Measurements from ENCODE around the gene GFER. TPM values are rescaled to one million over a fixed set of nuclear protein-coding genes. Genes with fewer than 3 reads are reported as not detected.

Gene GFER
- total and polyA plus RNA-seq, 2 donors (not counting 1 experiment from before 2014, with no cell fraction given), result 15.6 to 30.4 TPM

- intact Hi-C loops (cut with micrococcal nuclease), result loop anchor here (2.0 kb wide), 4 partner anchors 25 to 189 kb away; partner anchors contain the start of genes TRAF7 and ZNF598
- Histone ChIP-seq H3K79me2 (ENCODE audit: control insufficient read depth, insufficient read depth, low read length) (peaks cover 20% of the 10 kb centered on the region), H3K4me1 (ENCODE audit: control insufficient read depth in 2 of 2, insufficient read depth in 2 of 2, low read length in 2 of 2) (peaks cover 22 to 41% of the 10 kb centered on the region in 2 donors), H2AFZ (ENCODE audit: insufficient read depth, low read depth, low read length, poor library complexity, severe bottlenecking) (peak overlapping the region; percentile 50), H3K4me2 (replicated peaks; ENCODE audit: low read depth, low read length, poor library complexity, severe bottlenecking) (peak overlapping the region; percentile 90), H3K4me3 (ENCODE audit: control extremely low read depth in 1 of 5, extremely low read depth in 1 of 5, insufficient read depth in 1 of 5, low read depth in 2 of 5, low read length in 4 of 5) (peak overlapping the region; percentile 48 to 94 (median 76)), H3K27ac (ENCODE audit: low read length in 2 of 2) (peak overlapping the region; percentile 83 to 100), H3K27me3 (replicated peaks in 1 of 4; ENCODE audit: control extremely low read depth in 1 of 4, control insufficient read depth in 3 of 4, insufficient read depth in 4 of 4, low read length in 3 of 4) (no peaks in the 10 kb centered on the region), H3K9ac (ENCODE audit: low read length) (peak overlapping the region; percentile 98), H3K9me3 (ENCODE audit: control extremely low read depth in 1 of 3, control insufficient read depth in 2 of 3, insufficient read depth in 1 of 3, low read length in 2 of 3) (no peaks in the 10 kb centered on the region), H4K20me1 (ENCODE audit: control insufficient read depth, insufficient read depth, low read length, poor library complexity, severe bottlenecking) (peaks cover 23% of the 10 kb centered on the region), H3K36me3 (replicated peaks in 1 of 2; ENCODE audit: control extremely low read depth in 1 of 2, control insufficient read depth in 1 of 2, extremely low read depth in 1 of 2, insufficient read depth in 2 of 2, low read length in 1 of 2) (peaks cover 0 to 29% of the 10 kb centered on the region in 2 experiments)
- no peak for DNase-seq
- peaks cover 34% of the 10 kb centered on the region for H3K4me1 Mint-ChIP-seq
- H3K27ac Mint-ChIP-seq, result peak overlapping the region; percentile 97
- TF ChIP-seq CTCF (IDR thresholded peaks at IDR 0.05), result no peak
- 21% methylated on average over 23 of the region's 24 CpGs for WGBS (ENCODE audit: insufficient coverage)
- no peaks in the 10 kb centered on the region for H3K9me3 Mint-ChIP-seq (ENCODE audit: insufficient read depth)
- H3K4me3 Mint-ChIP-seq, result peak overlapping the region; percentile 94
- H3K27me3 Mint-ChIP-seq, result no peaks in the 10 kb centered on the region
- POLR2A ChIA-PET, result interaction anchor here (0.5 to 2.9 kb wide), 14 partner anchors 8 to 637 kb away, joined by 3 to 36 read pairs (median 4); partner anchors contain the start of genes GFER, MSRB1, PKD1 and TRAF7
- CTCF ChIA-PET, result interaction anchor here (1.0 to 2.0 kb wide), 2 partner anchors 22 to 26 kb away, joined by 3 to 6 read pairs; partner anchors contain the start of gene MSRB1
- ATAC-seq (ENCODE audit: low read depth), result no peak
These were observed 18.5 kb upstream of the GFER start for GRCh38 chr16:1965396-1966001.

GRCh38 chr16:1966460-1966859 lies 17.5 kb upstream of the GFER start, which contains the start of gene RNF151:
Gene RNF151, plus strand, starts transcription at chr16:1966856. Its CDS starts 26 bp downstream, at chr16:1966882.
- TF ChIP-seq CTCF (IDR thresholded peaks at IDR 0.05) (no peak), EZH2 (IDR thresholded peaks at IDR 0.05; ENCODE audit: borderline replicate concordance, insufficient read depth, low read depth, low read length, poor library complexity, severe bottlenecking) (no peak)
- Histone ChIP-seq H3K4me1 (ENCODE audit: control insufficient read depth in 2 of 2, insufficient read depth in 2 of 2, low read length in 2 of 2) (peaks cover 18 to 41% of the 10 kb centered on the region in 2 donors), H3K4me3 (ENCODE audit: control extremely low read depth in 1 of 5, extremely low read depth in 1 of 5, insufficient read depth in 1 of 5, low read depth in 2 of 5, low read length in 4 of 5) (peak within 1 kb of the TSS; percentile 48 to 94 (median 76)), H3K27ac (ENCODE audit: low read length in 2 of 2) (peak within 1 kb of the TSS; percentile 83 to 100), H3K36me3 (replicated peaks in 1 of 2; ENCODE audit: control extremely low read depth in 1 of 2, control insufficient read depth in 1 of 2, extremely low read depth in 1 of 2, insufficient read depth in 2 of 2, low read length in 1 of 2) (peaks cover 0 to 22% of the 10 kb centered on the region in 2 experiments), H2AFZ (ENCODE audit: insufficient read depth, low read depth, low read length, poor library complexity, severe bottlenecking) (no peak within 1 kb of the TSS), H3K9ac (ENCODE audit: low read length) (peak within 1 kb of the TSS; percentile 98), H3K4me2 (replicated peaks; ENCODE audit: low read depth, low read length, poor library complexity, severe bottlenecking) (peak within 1 kb of the TSS; percentile 90), H3K27me3 (replicated peaks in 1 of 4; ENCODE audit: control extremely low read depth in 1 of 4, control insufficient read depth in 3 of 4, insufficient read depth in 4 of 4, low read length in 3 of 4) (no peaks in the 10 kb centered on the region), H4K20me1 (ENCODE audit: control insufficient read depth, insufficient read depth, low read length, poor library complexity, severe bottlenecking) (peaks cover 23% of the 10 kb centered on the region), H3K9me3 (ENCODE audit: control extremely low read depth in 1 of 3, control insufficient read depth in 2 of 3, insufficient read depth in 1 of 3, low read length in 2 of 3) (no peaks in the 10 kb centered on the region), H3K79me2 (ENCODE audit: control insufficient read depth, insufficient read depth, low read length) (peaks cover 24% of the 10 kb centered on the region)
- Mint-ChIP-seq H3K4me1 (peaks cover 32% of the 10 kb centered on the region), H3K4me3 (peak within 1 kb of the TSS; percentile 94), H3K27ac (peak within 1 kb of the TSS; percentile 97), H3K27me3 (no peaks in the 10 kb centered on the region), H3K9me3 (ENCODE audit: insufficient read depth) (no peaks in the 10 kb centered on the region)
- intact Hi-C loops (cut with micrococcal nuclease), result no loop called here
- POLR2A ChIA-PET, result interaction anchor here (1.0 to 1.1 kb wide), 2 partner anchors 10 to 25 kb away, joined by 3 to 6 read pairs; no protein-coding TSS in a partner anchor
- ATAC-seq (ENCODE audit: low read depth) (no peak), DNase-seq (no peak)
- CTCF ChIA-PET, result no interaction called here
- 100% methylated on average over 5 of the region's 6 CpGs for WGBS (ENCODE audit: insufficient coverage)
